HepG2 (cell line): Measurements from ENCODE around the gene SS18L1. TPM values are rescaled to one million over a fixed set of nuclear protein-coding genes. Genes with fewer than 3 reads are reported as not detected.

ENCODE experiments used
- ATAC-seq: fragments of 200-7000 bp; cut with Tn5 transposase; 3 replicates; pipeline ENCODE4 v1.9.1; 2020; ENCODE audit warnings: mild to moderate bottlenecking, moderate library complexity
- BruUV-seq: library from RNA; stranded (reverse); fragments of 400-500 nt; replicated peaks from 2 replicates; lab custom pipeline; 2021; lab: Mats Ljungman, UMichigan
- CTCF ChIA-PET: fragments of 300-600 bp; formaldehyde crosslinking; extraction: SDS; loops from one replicate; lab custom pipeline; 2021; ENCODE audit warnings: low total read pairs, inconsistent platforms, low intra/inter-chr PET ratio; lab: Yijun Ruan, JAX
- POLR2A ChIA-PET: fragments of 350-600 bp; sonication (Branson Sonifier 250); formaldehyde crosslinking; loops from one replicate; lab custom pipeline; 2020; ENCODE audit warnings: antibody characterized with exemption, inconsistent platforms; lab: Yijun Ruan, JAX
- DNase-seq: peaks from one replicate; pipeline ENCODE4 v3.0.0-alpha.2; 2015; ENCODE audit warnings: low spot score
- FAIRE-seq: peaks from 3 replicates; lab custom pipeline; 2011; peaks lifted over from hg19 to GRCh38; lab: Jason Lieb, UNC
- H2AFZ ChIP-seq: one replicate; pipeline ENCODE4 v1.6.1; 2011; ENCODE audit warnings: low read length, inconsistent platforms
- H3K27ac ChIP-seq: fragments of 300-600 bp; 3 replicates; pipeline ENCODE4 v1.8.0; 2011; ENCODE audit warnings: mixed run types, mild to moderate bottlenecking, mixed read lengths, low read length, inconsistent platforms; ENCODE audit not compliant: insufficient read depth; ENCODE audit errors: extremely low read length
- H3K27me3 ChIP-seq, 2 experiments: fragments of 200-600 bp in 1 of 2; 2 replicates in 1 of 2; 3 replicates in 1 of 2; pipeline versions ENCODE4 v1.6.0 to v1.8.0; 2011; ENCODE audit warnings: low read length in 2 of 2, mild to moderate bottlenecking in 2 of 2, moderate library complexity in 2 of 2, inconsistent platforms in 1 of 2; ENCODE audit not compliant: insufficient read depth in 2 of 2, control insufficient read depth in 1 of 2
- H3K36me3 ChIP-seq, 2 experiments: fragments of 200-600 bp in 1 of 2; replicated peaks in 1 of 2; 2 replicates in 1 of 2; 3 replicates in 1 of 2; pipeline versions ENCODE4 v1.5.1 to v1.8.0; 2011; ENCODE audit warnings: low read length in 2 of 2, inconsistent platforms in 1 of 2; ENCODE audit not compliant: insufficient read depth in 2 of 2, control insufficient read depth in 1 of 2
- H3K4me1 ChIP-seq: 2 replicates; pipeline ENCODE4 v1.5.1; 2012; ENCODE audit warnings: low read length, inconsistent platforms; ENCODE audit not compliant: insufficient read depth
- H3K4me2 ChIP-seq: 2 replicates; pipeline ENCODE4 v1.6.0; 2011; ENCODE audit warnings: low read depth, low read length, inconsistent platforms
- H3K4me3 ChIP-seq, 3 experiments: fragments of 200-600 bp in 1 of 3; sonication (generic), shearing (Covaris generic) in 1 of 3; replicated peaks in 1 of 3; 2 replicates each; pipeline ENCODE4 v1.5.1; 2011 to 2016; ENCODE audit warnings: low read length in 3 of 3, inconsistent platforms in 2 of 3, low read depth in 2 of 3, mild to moderate bottlenecking in 2 of 3, control low read depth in 1 of 3, mixed read lengths in 1 of 3; ENCODE audit not compliant: insufficient read depth in 1 of 3
- H3K79me2 ChIP-seq: one replicate; pipeline ENCODE4 v1.6.1; 2011; ENCODE audit warnings: low read length, inconsistent platforms; ENCODE audit not compliant: insufficient read depth
- H3K9ac ChIP-seq: 2 replicates; pipeline ENCODE4 v1.6.0; 2011; ENCODE audit warnings: mild to moderate bottlenecking, low read depth, low read length, inconsistent platforms; ENCODE audit not compliant: insufficient read depth
- H3K9me3 ChIP-seq: 2 replicates; pipeline ENCODE4 v1.5.1; 2012; ENCODE audit warnings: mild to moderate bottlenecking, low read length
- H4K20me1 ChIP-seq: 2 replicates; pipeline ENCODE4 v1.6.0; 2011; ENCODE audit warnings: inconsistent platforms, mild to moderate bottlenecking, low read length, moderate library complexity; ENCODE audit not compliant: insufficient read depth
- ATF7-NPFF ChIP-seq: sonication (generic); formaldehyde crosslinking; IDR thresholded peaks from 2 replicates; pipeline ENCODE4 v1.8.1; 2023; ENCODE audit warnings: mild to moderate bottlenecking, low read depth, missing genetic modification reagents, moderate library complexity
- CENPX ChIP-seq: sonication (generic); formaldehyde crosslinking; IDR thresholded peaks from 2 replicates; pipeline ENCODE4 v1.9.0; 2021; ENCODE audit warnings: mild to moderate bottlenecking, missing genetic modification reagents, moderate library complexity
- EEA1 ChIP-seq: sonication (generic); formaldehyde crosslinking; IDR thresholded peaks from 2 replicates; pipeline ENCODE4 v1.5.1; 2020; ENCODE audit warnings: mild to moderate bottlenecking, missing genetic modification reagents, borderline replicate concordance
- ELF1 ChIP-seq: sonication (generic); formaldehyde crosslinking; IDR thresholded peaks from 2 replicates; pipeline ENCODE4 v1.4.0; 2020; ENCODE audit warnings: missing genetic modification reagents
- MIER2 ChIP-seq: IDR thresholded peaks from 2 replicates; pipeline ENCODE4 v1.6.1; 2016; ENCODE audit warnings: missing biosample characterization, missing genetic modification reagents
- MYNN ChIP-seq: sonication (generic); formaldehyde crosslinking; IDR thresholded peaks from 2 replicates; pipeline ENCODE4 v1.4.0; 2020; ENCODE audit warnings: mild to moderate bottlenecking, low read depth, missing genetic modification reagents
- PHF5A ChIP-seq: IDR thresholded peaks from one replicate; pipeline ENCODE4 v1.6.1; 2018; ENCODE audit warnings: low read depth, missing genetic modification reagents; ENCODE audit not compliant: unreplicated experiment
- PITX1 ChIP-seq: sonication (generic); formaldehyde crosslinking; IDR thresholded peaks from 2 replicates; pipeline ENCODE4 v1.5.1; 2020; ENCODE audit warnings: mild to moderate bottlenecking, missing genetic modification reagents
- SATB2 ChIP-seq: sonication (generic); formaldehyde crosslinking; IDR thresholded peaks from 2 replicates; pipeline ENCODE4 v1.5.0; 2020; ENCODE audit warnings: missing genetic modification reagents
- SOX6 ChIP-seq, 2 experiments: fragments of 450-650 bp in 1 of 2; sonication (generic) in 1 of 2; formaldehyde crosslinking in 1 of 2; IDR thresholded peaks; 2 replicates each; pipeline versions ENCODE4 v1.4.0 to v1.6.1; 2017 to 2020; ENCODE audit warnings: antibody characterized with exemption in 1 of 2, mild to moderate bottlenecking in 1 of 2, missing genetic modification reagents in 1 of 2
- TAF1 ChIP-seq: sonication (generic); formaldehyde crosslinking; IDR thresholded peaks from 2 replicates; pipeline ENCODE4 v1.4.0; 2020; ENCODE audit warnings: missing genetic modification reagents
- ZFP91 ChIP-seq: sonication (generic); formaldehyde crosslinking; IDR thresholded peaks from 2 replicates; pipeline ENCODE4 v1.9.0; 2022; ENCODE audit warnings: missing genetic modification reagents, mild to moderate bottlenecking, borderline replicate concordance
- ZNF138 ChIP-seq: sonication (generic); formaldehyde crosslinking; IDR thresholded peaks from 2 replicates; pipeline ENCODE4 v1.5.0; 2020; ENCODE audit warnings: mild to moderate bottlenecking, low read depth, missing genetic modification reagents
- ZNF33B ChIP-seq: sonication (generic); formaldehyde crosslinking; IDR thresholded peaks from 2 replicates; pipeline ENCODE4 v1.5.1; 2020; ENCODE audit warnings: mild to moderate bottlenecking, missing genetic modification reagents
- ZNF766 ChIP-seq: sonication (generic); formaldehyde crosslinking; IDR thresholded peaks from 2 replicates; pipeline ENCODE4 v1.5.0; 2020; ENCODE audit warnings: missing genetic modification reagents, borderline replicate concordance
- ZNF770 ChIP-seq: sonication (generic); formaldehyde crosslinking; IDR thresholded peaks from 2 replicates; pipeline ENCODE4 v1.5.0; 2020; ENCODE audit warnings: mild to moderate bottlenecking, missing genetic modification reagents
- WGBS: methylation state at CpG from one replicate; pipeline ENCODE4 v1.1.6; 2017; ENCODE audit warnings: low lambda C conversion rate; 5-methylcytosine and 5-hydroxymethylcytosine counted together
- in situ Hi-C: cut with HindIII; loops from 2 replicates; pipeline ENCODE4 v1.10.0; 2017; ENCODE audit warnings: low pct_unique_long_range_greater_than_20kb; ENCODE audit not compliant: extremely low pct_ligation_motif_present
- intact Hi-C: fragments of 100-400 bp; cut with micrococcal nuclease; formaldehyde crosslinking; loops from one replicate; pipeline ENCODE4 v1.10.0; 2022; ENCODE audit not compliant: unreplicated experiment
- polyA plus RNA-seq, 8 experiments: library from polyadenylated mRNA; depleted of rRNA in 3 of 8; stranded (reverse) in 7 of 8; unstranded in 1 of 8; fragments of >200 nt; fragmentation: Illumina TruSeq in 4 of 8; extraction: Trizol in 4 of 8; gene quantifications; 2 replicates each; pipeline versions ENCODE4 v1.2.1 to v1.2.3, GENCODE V29; 2011 to 2016; ENCODE audit warnings: low read depth in 4 of 8, missing spikeins in 1 of 8, mixed read lengths in 1 of 8; ENCODE audit not compliant: insufficient read depth in 1 of 8
- total RNA-seq, 5 experiments: library from RNA; depleted of rRNA; stranded (reverse); fragments of >200 nt; fragmentation: Illumina TruSeq; extraction: Trizol; gene quantifications; 2 replicates each; pipeline ENCODE4 v1.2.3, GENCODE V29; 2016; ENCODE audit warnings: low read depth in 1 of 5

The SS18L1 gene
- total and polyA plus RNA-seq, 2 of the 13 experiments (the other 11 are each of a cell fraction or from before 2014, with no cell fraction given): 17.8 to 27.6 TPM

- TF ChIP-seq PITX1 (CRISPR knock-in tag): no peak
- no peak for TF ChIP-seq SATB2 (CRISPR knock-in tag)
Measured at GRCh38 chr20:62119115-62119514, 24.5 kb upstream of the SS18L1 start (continued).

- CTCF ChIA-PET: no interaction called here
- peak; percentile 55; the same call in 1 of the 2 replicates for TF ChIP-seq ZNF770 (CRISPR knock-in tag)
- TF ChIP-seq ZNF33B (CRISPR knock-in tag): peak; percentile 94; the same call in 1 of the 2 replicates
- no peak for TF ChIP-seq ZNF766 (CRISPR knock-in tag)
- TF ChIP-seq TAF1 (CRISPR knock-in tag): no peak; the same call in 1 of the 2 replicates
- no peak for TF ChIP-seq ELF1 (CRISPR knock-in tag)
- no peak for TF ChIP-seq MIER2
- TF ChIP-seq MYNN (CRISPR knock-in tag): 0 out of 2 replicates have a peak, but pooled peaks have one; percentile 13
- no peak for TF ChIP-seq CENPX
- TF ChIP-seq ZFP91: peak; percentile 52; the same call in 1 of the 2 replicates
- no peak for TF ChIP-seq SOX6 (IDR thresholded peaks at IDR 0.05)
- TF ChIP-seq SOX6 (CRISPR knock-in tag; IDR thresholded peaks at IDR 0.05): peak; percentile 56; the same call in 1 of the 2 replicates
- 0 out of 2 replicates have a peak, but pooled peaks have one; percentile 35 for TF ChIP-seq ATF7-NPFF
- no peak for TF ChIP-seq ZNF138 (CRISPR knock-in tag)
- TF ChIP-seq PHF5A: no peak
- TF ChIP-seq EEA1 (CRISPR knock-in tag): no peak
Measured at GRCh38 chr20:62119591-62120364, 23.8 kb upstream of the SS18L1 start.

More at GRCh38 chr20:62119591-62120364, 23.8 kb upstream of the SS18L1 start:
- WGBS: 8% methylated on average over 9 of the region's 10 CpGs
- H3K4me2 ChIP-seq: peak overlapping the region; percentile 70
- FAIRE-seq (peak; percentile 84), DNase-seq (peak; percentile 84), ATAC-seq (peak; percentile 16)
- H3K9me3 ChIP-seq: no peaks in the 10 kb centered on the region
- peaks cover 6 to 29% of the 10 kb centered on the region in 2 experiments for H3K27me3 ChIP-seq
- peaks cover 16% of the 10 kb centered on the region for H4K20me1 ChIP-seq
- in situ Hi-C loops: loop anchor here (5.0 kb wide), 1 partner anchor 52 kb away; the partner anchor contains the start of gene TAF4
- H3K4me1 ChIP-seq: peaks cover 74% of the 10 kb centered on the region
- peak overlapping the region; percentile 36 for H3K27ac ChIP-seq
- no peak overlapping the region for H2AFZ ChIP-seq
- peaks cover 0 to 9% of the 10 kb centered on the region in 2 experiments; a peak in 2 of 5 replicates for H3K36me3 ChIP-seq
- no TSS peak for BruUV-seq
- peaks cover 17% of the 10 kb centered on the region for H3K79me2 ChIP-seq
- H3K9ac ChIP-seq: peak overlapping the region; percentile 31
- intact Hi-C loops: loop anchor here (5.0 kb wide), 2 partner anchors 38 to 107 kb away; no protein-coding TSS in a partner anchor
- H3K4me3 ChIP-seq: peak overlapping the region; percentile 10 to 54 (median 25)
- POLR2A ChIA-PET: interaction anchor here (0.9 to 10.4 kb wide), 9 partner anchors 16 to 77 kb away, joined by 3 to 260 read pairs (median 6); partner anchors contain the start of genes PSMA7, SS18L1 and TAF4
